Cardiac muscle cell (in vitro differentiated cells and primary cell): Measurements from ENCODE around the gene COQ3. TPM values are rescaled to one million over a fixed set of nuclear protein-coding genes. Genes with fewer than 3 reads are reported as not detected.

Experiments
- DNase-seq, 2 donors: peaks; one replicate each; pipeline versions ENCODE4 v3.0.0 to v3.0.0-alpha.2; 2010 to 2017; ENCODE audit warnings: low read depth in 1 of 2, low spot score in 1 of 2
- H3K27ac ChIP-seq: fragments of 200-600 bp; sonication (generic); 2 replicates; pipeline ENCODE4 v1.5.1; 2016
- H3K27me3 ChIP-seq: fragments of 200-600 bp; sonication (generic); 2 replicates; pipeline ENCODE4 v1.6.0; 2016; ENCODE audit warnings: control low read depth
- H3K36me3 ChIP-seq: fragments of 200-600 bp; sonication (generic); 2 replicates; pipeline ENCODE4 v1.5.1; 2016; ENCODE audit warnings: control low read depth
- H3K4me1 ChIP-seq: fragments of 200-600 bp; sonication (generic); 2 replicates; pipeline ENCODE4 v1.8.1; 2017; ENCODE audit warnings: low read depth, mild to moderate bottlenecking, mixed run types
- H3K4me3 ChIP-seq: fragments of 200-600 bp; sonication (generic); 2 replicates; pipeline ENCODE4 v1.5.1; 2016; ENCODE audit warnings: mild to moderate bottlenecking
- H3K9me3 ChIP-seq: fragments of 200-600 bp; sonication (generic); 2 replicates; pipeline ENCODE4 v1.5.1; 2017; ENCODE audit warnings: low read depth, mild to moderate bottlenecking, control low read depth
- CTCF ChIP-seq: IDR thresholded peaks from 2 replicates; pipeline ENCODE4 v1.5.1; 2012; ENCODE audit warnings: low read depth, mild to moderate bottlenecking, low read length
- polyA plus RNA-seq: library from polyadenylated mRNA; unstranded; fragments of >200 nt; fragmentation: Nextera tagmentation; extraction: Ambion mirVana; gene quantifications from 2 replicates; pipeline ENCODE4 v1.2.1, GENCODE V29; 2016
- total RNA-seq: library from RNA; depleted of rRNA; stranded (reverse); fragments of >200 nt; gene quantifications from 2 replicates; pipeline ENCODE4 v1.2.3, GENCODE V29; 2016

COQ3 gene
- total and polyA plus RNA-seq, 2 experiments from 2014 or later = 5.1 to 15.4 TPM

GRCh38 chr6:99426451-99426757 is 32.4 kb upstream of the COQ3 start:
- DNase-seq = peak in 1 of 2 donors; percentile 8
- Histone ChIP-seq H3K4me3 (peak overlapping the region; percentile 55), H3K27me3 (no peaks in the 10 kb centered on the region), H3K4me1 (peaks cover 12% of the 10 kb centered on the region), H3K36me3 (no peaks in the 10 kb centered on the region), H3K27ac (peak overlapping the region; percentile 96), H3K9me3 (no peaks in the 10 kb centered on the region)
- TF ChIP-seq CTCF = no peak

GRCh38 chr6:99425647-99426450 is 31.9 kb upstream of the COQ3 start:
- Histone ChIP-seq H3K27me3 (no peaks in the 10 kb centered on the region), H3K4me1 (peaks cover 12% of the 10 kb centered on the region), H3K9me3 (no peaks in the 10 kb centered on the region), H3K4me3 (peak overlapping the region; percentile 55), H3K36me3 (no peaks in the 10 kb centered on the region), H3K27ac (peak overlapping the region; percentile 96)
- peak; percentile 51 for TF ChIP-seq CTCF
- peak; percentile 87 to 89 for DNase-seq

- Histone ChIP-seq H3K4me1 (peaks cover 12% of the 10 kb centered on the region), H3K4me3 (peak within 1 kb of the TSS; percentile 55), H3K27me3 (no peaks in the 10 kb centered on the region), H3K36me3 (no peaks in the 10 kb centered on the region), H3K27ac (peak within 1 kb of the TSS; percentile 96), H3K9me3 (no peaks in the 10 kb centered on the region)
- no peak for TF ChIP-seq CTCF
- peak; percentile 98 to 99 for DNase-seq
These were observed 31.0 kb upstream of the COQ3 start, which contains the start of gene PNISR for GRCh38 chr6:99424761-99425646. PNISR (minus strand) TSS chr6:99425308; CDS start chr6:99414659, 10,649 bp downstream.

GRCh38 chr6:99424022-99424421 is 30.0 kb upstream of the COQ3 start:
- no peak overlapping the region for H3K27ac ChIP-seq
- H3K9me3 ChIP-seq = no peaks in the 10 kb centered on the region
- peaks cover 12% of the 10 kb centered on the region for H3K4me1 ChIP-seq
- H3K36me3 ChIP-seq = no peaks in the 10 kb centered on the region
- no peaks in the 10 kb centered on the region for H3K27me3 ChIP-seq
- H3K4me3 ChIP-seq = peak overlapping the region; percentile 55
- TF ChIP-seq CTCF = no peak
- no peak for DNase-seq

- Histone ChIP-seq H3K36me3 (no peaks in the 10 kb centered on the region), H3K9me3 (no peaks in the 10 kb centered on the region), H3K27me3 (no peaks in the 10 kb centered on the region), H3K4me1 (peaks cover 12% of the 10 kb centered on the region), H3K27ac (no peak overlapping the region), H3K4me3 (no peak overlapping the region)
- no peak for DNase-seq
- TF ChIP-seq CTCF = no peak
These were observed 28.9 kb upstream of the COQ3 start for GRCh38 chr6:99422912-99423311.
